H1 (cell line): ENCODE results near the gene FARP2. TPM values are rescaled to one million over a fixed set of nuclear protein-coding genes. Genes with fewer than 3 reads are reported as not detected.

Experiments
- CHD7 ChIP-seq: fragments of 300-600 bp; sonication (generic); IDR thresholded peaks from 2 replicates; pipeline ENCODE4 v1.7.1; 2012; ENCODE audit warnings: low read length, moderate library complexity, mild to moderate bottlenecking, inconsistent platforms; ENCODE audit not compliant: insufficient replicate concordance
- POU5F1 ChIP-seq: IDR thresholded peaks from 2 replicates; pipeline ENCODE4 v1.6.1; 2011; ENCODE audit warnings: low read depth, mild to moderate bottlenecking, low read length, moderate library complexity
- RFX5 ChIP-seq: IDR thresholded peaks from 2 replicates; pipeline ENCODE4 v1.6.1; 2011; ENCODE audit warnings: low read depth, low read length, improper control_type of control experiment, borderline replicate concordance
- RNF2 ChIP-seq: fragments of 200-900, 300-1000 bp; sonication (generic); IDR thresholded peaks from 2 replicates; pipeline ENCODE4 v1.7.1; 2016; ENCODE audit warnings: borderline replicate concordance, low read depth, mild to moderate bottlenecking, antibody characterized with exemption, low read length; ENCODE audit not compliant: poor library complexity, severe bottlenecking; ENCODE audit errors: missing control alignments
- polyA plus RNA-seq, 7 experiments: library from polyadenylated mRNA; depleted of rRNA in 3 of 7; stranded (reverse) in 5 of 7; unstranded in 2 of 7; fragments of >200 nt in 5 of 7; fragments of 200-250 nt in 2 of 7; gene quantifications; 1 replicate in 5 of 7; 2 replicates in 1 of 7; 4 replicates in 1 of 7; pipeline versions ENCODE4 v1.2.1 to v1.2.3, GENCODE V29; 2011 to 2013; ENCODE audit warnings: missing spikeins in 2 of 7, mixed read lengths in 2 of 7
- total RNA-seq: library from RNA; stranded (reverse); fragmentation: NEBNext Ultra II Directional; extraction: Animal tissue kit (Norgen Biotek cat#: 25700); gene quantifications from 2 replicates; pipeline ENCODE4 v1.2.1, GENCODE V29; 2021

FARP2 gene
- total and polyA plus RNA-seq, 2 of the 8 experiments (the other 6 are each of a cell fraction or from before 2014, with no cell fraction given), result 12.4 to 33.4 TPM

GRCh38 chr2:241516520-241516965 lies 160.5 kb downstream of the FARP2 start (continued):
- TF ChIP-seq CHD7 (no peak), RNF2 (no peak), POU5F1 (no peak), RFX5 (no peak)
